ENCODE data around the gene SCN1A. TPM values are rescaled to one million over a fixed set of nuclear protein-coding genes. Genes with fewer than 3 reads are reported as not detected.

The SCN1A gene
- total RNA-seq, 1 experiment from 2014 or later = 1.6 TPM

DNA sequence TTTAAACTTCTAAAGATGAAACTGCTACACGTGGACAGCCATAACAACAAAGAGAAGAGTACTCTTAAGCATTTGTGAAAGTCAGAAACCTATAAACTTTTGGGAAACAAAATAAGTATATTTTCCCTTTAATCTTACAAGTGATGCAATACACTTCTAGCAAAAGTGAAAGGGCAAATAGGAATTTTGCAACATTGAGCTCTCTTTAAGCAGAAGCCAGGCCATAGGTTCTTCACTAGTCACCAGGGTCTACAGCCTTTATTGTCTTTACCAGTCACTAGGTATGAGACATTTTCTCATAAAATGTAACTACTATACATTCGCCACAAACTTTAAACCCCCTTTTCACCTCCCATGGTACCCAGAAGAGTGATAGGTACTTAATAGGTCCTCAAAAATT is 37.5 kb downstream of the SCN1A start:
- Mint-ChIP-seq H3K27ac (no peak overlapping the region), H3K27me3 (ENCODE audit: low read depth) (no peaks in the 10 kb centered on the region), H3K36me3 (no peaks in the 10 kb centered on the region), H3K9me3 (no peaks in the 10 kb centered on the region), H3K4me3 (no peak overlapping the region), H3K4me1 (peaks cover 10% of the 10 kb centered on the region)
- no peak for ATAC-seq
- no peak for DNase-seq (ENCODE audit: low spot score)
- ChIA-PET CTCF (no interaction called here), POLR2A (no interaction called here)
- TF ChIP-seq GTF2I (CRISPR knock-in tag; conservative IDR thresholded peaks at IDR 0.05) (no peak), OVOL2 (CRISPR knock-in tag; IDR thresholded peaks at IDR 0.05; ENCODE audit: borderline replicate concordance) (no peak), AFF4 (CRISPR knock-in tag; IDR thresholded peaks at IDR 0.05; ENCODE audit: borderline replicate concordance) (no peak), JUN (CRISPR knock-in tag; IDR thresholded peaks at IDR 0.05) (no peak), ATF3 (CRISPR knock-in tag; conservative IDR thresholded peaks at IDR 0.05) (no peak), PRRX2 (CRISPR knock-in tag; IDR thresholded peaks at IDR 0.05) (no peak)
- TF ChIP-seq, protein P1, sequence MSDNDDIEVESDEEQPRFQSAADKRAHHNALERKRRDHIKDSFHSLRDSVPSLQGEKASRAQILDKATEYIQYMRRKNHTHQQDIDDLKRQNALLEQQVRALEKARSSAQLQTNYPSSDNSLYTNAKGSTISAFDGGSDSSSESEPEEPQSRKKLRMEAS (CRISPR knock-in tag; IDR thresholded peaks at IDR 0.05) = no peak
- TF ChIP-seq, protein P2, sequence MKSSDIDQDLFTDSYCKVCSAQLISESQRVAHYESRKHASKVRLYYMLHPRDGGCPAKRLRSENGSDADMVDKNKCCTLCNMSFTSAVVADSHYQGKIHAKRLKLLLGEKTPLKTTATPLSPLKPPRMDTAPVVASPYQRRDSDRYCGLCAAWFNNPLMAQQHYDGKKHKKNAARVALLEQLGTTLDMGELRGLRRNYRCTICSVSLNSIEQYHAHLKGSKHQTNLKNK (CRISPR knock-in tag; IDR thresholded peaks at IDR 0.05) = no peak

GRCh38 chr2:166088634-166089033 is 39.2 kb downstream of the SCN1A start:
- H3K9me3 Mint-ChIP-seq = no peaks in the 10 kb centered on the region
- no peak overlapping the region for H3K4me3 Mint-ChIP-seq
- H3K4me1 Mint-ChIP-seq = peaks cover 10% of the 10 kb centered on the region
- ATAC-seq = no peak
- H3K27ac Mint-ChIP-seq = no peak overlapping the region
- ChIA-PET CTCF (no interaction called here), POLR2A (no interaction called here)
- H3K27me3 Mint-ChIP-seq (ENCODE audit: low read depth) = no peaks in the 10 kb centered on the region
- no peak for DNase-seq (ENCODE audit: low spot score)
- no peaks in the 10 kb centered on the region for H3K36me3 Mint-ChIP-seq
- TF ChIP-seq JUN (CRISPR knock-in tag; IDR thresholded peaks at IDR 0.05) = no peak
- no peak for TF ChIP-seq PRRX2 (CRISPR knock-in tag; IDR thresholded peaks at IDR 0.05)
- TF ChIP-seq GABPB1 (CRISPR knock-in tag; IDR thresholded peaks at IDR 0.05) = 0 out of 2 replicates have a peak, but pooled peaks have one; percentile 24
- TF ChIP-seq ZNF138 (CRISPR knock-in tag; conservative IDR thresholded peaks at IDR 0.05) = no peak

- Mint-ChIP-seq H3K4me1 (no peaks in the 10 kb centered on the region), H3K27ac (no peak overlapping the region), H3K4me3 (no peak overlapping the region), H3K27me3 (ENCODE audit: low read depth) (no peaks in the 10 kb centered on the region), H3K9me3 (no peaks in the 10 kb centered on the region), H3K36me3 (no peaks in the 10 kb centered on the region)
- DNase-seq (ENCODE audit: low spot score) = no peak
- no peak for ATAC-seq
- POLR2A ChIA-PET = no interaction called here
- CTCF ChIA-PET = no interaction called here
- TF ChIP-seq, protein P3, sequence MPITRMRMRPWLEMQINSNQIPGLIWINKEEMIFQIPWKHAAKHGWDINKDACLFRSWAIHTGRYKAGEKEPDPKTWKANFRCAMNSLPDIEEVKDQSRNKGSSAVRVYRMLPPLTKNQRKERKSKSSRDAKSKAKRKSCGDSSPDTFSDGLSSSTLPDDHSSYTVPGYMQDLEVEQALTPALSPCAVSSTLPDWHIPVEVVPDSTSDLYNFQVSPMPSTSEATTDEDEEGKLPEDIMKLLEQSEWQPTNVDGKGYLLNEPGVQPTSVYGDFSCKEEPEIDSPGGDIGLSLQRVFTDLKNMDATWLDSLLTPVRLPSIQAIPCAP (CRISPR knock-in tag; IDR thresholded peaks at IDR 0.05) = no peak
- no peak for TF ChIP-seq HMGA2 (CRISPR knock-in tag; IDR thresholded peaks at IDR 0.05)
- TF ChIP-seq RORB (CRISPR knock-in tag; IDR thresholded peaks at IDR 0.05) = no peak
- no peak for TF ChIP-seq MXD4 (CRISPR knock-in tag; IDR thresholded peaks at IDR 0.05; ENCODE audit: borderline replicate concordance)
- TF ChIP-seq ZNF671 (CRISPR knock-in tag; IDR thresholded peaks at IDR 0.05) = no peak
- no peak for TF ChIP-seq CREB1 (CRISPR knock-in tag; IDR thresholded peaks at IDR 0.05)
- TF ChIP-seq, protein P1 (CRISPR knock-in tag; IDR thresholded peaks at IDR 0.05) = no peak
- no peak for TF ChIP-seq CREM (CRISPR knock-in tag; IDR thresholded peaks at IDR 0.05)
- TF ChIP-seq, protein P4, sequence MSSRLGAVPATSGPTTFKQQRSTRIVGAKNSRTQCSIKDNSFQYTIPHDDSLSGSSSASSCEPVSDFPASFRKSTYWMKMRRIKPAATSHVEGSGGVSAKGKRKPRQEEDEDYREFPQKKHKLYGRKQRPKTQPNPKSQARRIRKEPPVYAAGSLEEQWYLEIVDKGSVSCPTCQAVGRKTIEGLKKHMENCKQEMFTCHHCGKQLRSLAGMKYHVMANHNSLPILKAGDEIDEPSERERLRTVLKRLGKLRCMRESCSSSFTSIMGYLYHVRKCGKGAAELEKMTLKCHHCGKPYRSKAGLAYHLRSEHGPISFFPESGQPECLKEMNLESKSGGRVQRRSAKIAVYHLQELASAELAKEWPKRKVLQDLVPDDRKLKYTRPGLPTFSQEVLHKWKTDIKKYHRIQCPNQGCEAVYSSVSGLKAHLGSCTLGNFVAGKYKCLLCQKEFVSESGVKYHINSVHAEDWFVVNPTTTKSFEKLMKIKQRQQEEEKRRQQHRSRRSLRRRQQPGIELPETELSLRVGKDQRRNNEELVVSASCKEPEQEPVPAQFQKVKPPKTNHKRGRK (CRISPR knock-in tag; IDR thresholded peaks at IDR 0.05; ENCODE audit: borderline replicate concordance) = no peak
- TF ChIP-seq ELF4 (CRISPR knock-in tag; IDR thresholded peaks at IDR 0.05; ENCODE audit: low read depth) = no peak
- no peak for TF ChIP-seq FOXJ3 (CRISPR knock-in tag; IDR thresholded peaks at IDR 0.05; ENCODE audit: borderline replicate concordance)
- TF ChIP-seq, protein P5, sequence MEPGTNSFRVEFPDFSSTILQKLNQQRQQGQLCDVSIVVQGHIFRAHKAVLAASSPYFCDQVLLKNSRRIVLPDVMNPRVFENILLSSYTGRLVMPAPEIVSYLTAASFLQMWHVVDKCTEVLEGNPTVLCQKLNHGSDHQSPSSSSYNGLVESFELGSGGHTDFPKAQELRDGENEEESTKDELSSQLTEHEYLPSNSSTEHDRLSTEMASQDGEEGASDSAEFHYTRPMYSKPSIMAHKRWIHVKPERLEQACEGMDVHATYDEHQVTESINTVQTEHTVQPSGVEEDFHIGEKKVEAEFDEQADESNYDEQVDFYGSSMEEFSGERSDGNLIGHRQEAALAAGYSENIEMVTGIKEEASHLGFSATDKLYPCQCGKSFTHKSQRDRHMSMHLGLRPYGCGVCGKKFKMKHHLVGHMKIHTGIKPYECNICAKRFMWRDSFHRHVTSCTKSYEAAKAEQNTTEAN (CRISPR knock-in tag; IDR thresholded peaks at IDR 0.05) = no peak
- TF ChIP-seq GRHL2 (CRISPR knock-in tag; IDR thresholded peaks at IDR 0.05; ENCODE audit: insufficient replicate concordance, severe bottlenecking) = no peak
- no peak for TF ChIP-seq CDX4 (CRISPR knock-in tag; IDR thresholded peaks at IDR 0.05; ENCODE audit: borderline replicate concordance)
- no peak for TF ChIP-seq SMAD3 (CRISPR knock-in tag; IDR thresholded peaks at IDR 0.05; ENCODE audit: borderline replicate concordance)
These were observed 43.5 kb downstream of the SCN1A start for GRCh38 chr2:166084301-166084700.

Measured in WTC11 (cell line).